ENCODE measurements around the gene ATXN10.

The ATXN10 gene

DNA sequence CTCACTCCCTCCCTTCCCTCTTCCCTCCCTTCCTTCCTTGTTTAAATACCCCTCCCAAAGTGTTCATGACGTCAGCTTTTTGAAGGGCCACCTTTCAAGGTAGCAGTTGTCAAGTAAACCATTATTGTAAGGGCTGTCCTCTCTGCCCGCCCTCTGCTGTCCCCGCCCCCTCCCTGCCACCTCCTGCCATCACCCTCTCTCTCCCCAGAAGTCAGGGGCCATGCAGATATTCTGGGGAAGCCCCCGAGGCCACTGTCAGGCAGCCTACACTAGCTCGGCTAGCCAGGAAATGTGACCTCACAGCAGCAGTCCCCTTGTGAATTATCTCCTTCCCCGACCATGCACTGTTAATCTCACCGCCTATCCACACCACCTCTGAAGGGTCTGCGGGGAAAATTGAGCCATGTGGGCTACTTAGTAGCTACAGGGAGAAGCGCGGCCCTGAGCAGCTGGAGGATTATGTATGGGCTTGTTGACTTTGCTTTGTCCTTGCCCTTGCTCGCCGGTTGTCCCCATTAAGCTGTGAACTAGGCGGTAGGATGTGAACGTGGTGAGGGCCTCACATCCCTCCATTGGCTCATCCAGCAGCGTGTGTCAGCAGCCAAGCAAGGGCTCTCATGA, 42.1 kb upstream of the ATXN10 start:
- TF ChIP-seq, protein P1, sequence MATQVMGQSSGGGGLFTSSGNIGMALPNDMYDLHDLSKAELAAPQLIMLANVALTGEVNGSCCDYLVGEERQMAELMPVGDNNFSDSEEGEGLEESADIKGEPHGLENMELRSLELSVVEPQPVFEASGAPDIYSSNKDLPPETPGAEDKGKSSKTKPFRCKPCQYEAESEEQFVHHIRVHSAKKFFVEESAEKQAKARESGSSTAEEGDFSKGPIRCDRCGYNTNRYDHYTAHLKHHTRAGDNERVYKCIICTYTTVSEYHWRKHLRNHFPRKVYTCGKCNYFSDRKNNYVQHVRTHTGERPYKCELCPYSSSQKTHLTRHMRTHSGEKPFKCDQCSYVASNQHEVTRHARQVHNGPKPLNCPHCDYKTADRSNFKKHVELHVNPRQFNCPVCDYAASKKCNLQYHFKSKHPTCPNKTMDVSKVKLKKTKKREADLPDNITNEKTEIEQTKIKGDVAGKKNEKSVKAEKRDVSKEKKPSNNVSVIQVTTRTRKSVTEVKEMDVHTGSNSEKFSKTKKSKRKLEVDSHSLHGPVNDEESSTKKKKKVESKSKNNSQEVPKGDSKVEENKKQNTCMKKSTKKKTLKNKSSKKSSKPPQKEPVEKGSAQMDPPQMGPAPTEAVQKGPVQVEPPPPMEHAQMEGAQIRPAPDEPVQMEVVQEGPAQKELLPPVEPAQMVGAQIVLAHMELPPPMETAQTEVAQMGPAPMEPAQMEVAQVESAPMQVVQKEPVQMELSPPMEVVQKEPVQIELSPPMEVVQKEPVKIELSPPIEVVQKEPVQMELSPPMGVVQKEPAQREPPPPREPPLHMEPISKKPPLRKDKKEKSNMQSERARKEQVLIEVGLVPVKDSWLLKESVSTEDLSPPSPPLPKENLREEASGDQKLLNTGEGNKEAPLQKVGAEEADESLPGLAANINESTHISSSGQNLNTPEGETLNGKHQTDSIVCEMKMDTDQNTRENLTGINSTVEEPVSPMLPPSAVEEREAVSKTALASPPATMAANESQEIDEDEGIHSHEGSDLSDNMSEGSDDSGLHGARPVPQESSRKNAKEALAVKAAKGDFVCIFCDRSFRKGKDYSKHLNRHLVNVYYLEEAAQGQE (IDR thresholded peaks at IDR 0.05; ENCODE audit: insufficient read depth in 1 of 2, low read depth in 2 of 2, low read length in 2 of 2): no peak
- TF ChIP-seq FOXP2 (optimal IDR thresholded peaks at IDR 0.05; ENCODE audit: borderline replicate concordance, extremely low read depth, extremely low read length, insufficient read depth) (no peak), POLR2AphosphoS5 (IDR thresholded peaks at IDR 0.05; ENCODE audit: low read depth, low read length) (no peak), TAF1 (IDR thresholded peaks at IDR 0.05; ENCODE audit: borderline replicate concordance, insufficient read depth, low read length) (no peak), SIN3A (IDR thresholded peaks at IDR 0.05; ENCODE audit: borderline replicate concordance, insufficient read depth, low read length) (no peak)

DNA sequence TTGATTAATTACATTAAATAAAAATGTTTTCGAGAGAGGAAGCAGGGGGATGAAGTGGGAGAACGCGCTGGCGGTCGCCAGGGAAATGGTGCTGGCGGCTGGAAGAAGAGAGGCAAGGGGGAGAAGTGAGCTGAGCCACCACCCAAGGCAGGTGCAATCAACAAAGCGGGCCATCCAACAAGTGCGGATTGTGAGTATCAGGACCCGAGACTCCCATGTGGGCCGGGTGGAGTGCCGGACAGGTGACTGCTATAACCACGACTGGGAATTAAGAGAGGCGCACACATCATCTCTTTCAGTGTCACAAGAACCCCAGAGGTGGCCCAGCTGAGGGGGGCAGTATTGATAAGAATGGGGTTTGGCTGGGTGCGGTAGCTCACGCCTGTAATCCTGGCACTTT, 41.2 kb upstream of the ATXN10 start:
- TF ChIP-seq SIN3A (IDR thresholded peaks at IDR 0.05; ENCODE audit: borderline replicate concordance, insufficient read depth, low read length) (no peak), FOXP2 (optimal IDR thresholded peaks at IDR 0.05; ENCODE audit: borderline replicate concordance, extremely low read depth, extremely low read length, insufficient read depth) (no peak), POLR2AphosphoS5 (IDR thresholded peaks at IDR 0.05; ENCODE audit: low read depth, low read length) (no peak), TAF1 (IDR thresholded peaks at IDR 0.05; ENCODE audit: borderline replicate concordance, insufficient read depth, low read length) (no peak)
- TF ChIP-seq, protein P1 (IDR thresholded peaks at IDR 0.05; ENCODE audit: insufficient read depth in 1 of 2, low read depth in 2 of 2, low read length in 2 of 2): no peak

DNA sequence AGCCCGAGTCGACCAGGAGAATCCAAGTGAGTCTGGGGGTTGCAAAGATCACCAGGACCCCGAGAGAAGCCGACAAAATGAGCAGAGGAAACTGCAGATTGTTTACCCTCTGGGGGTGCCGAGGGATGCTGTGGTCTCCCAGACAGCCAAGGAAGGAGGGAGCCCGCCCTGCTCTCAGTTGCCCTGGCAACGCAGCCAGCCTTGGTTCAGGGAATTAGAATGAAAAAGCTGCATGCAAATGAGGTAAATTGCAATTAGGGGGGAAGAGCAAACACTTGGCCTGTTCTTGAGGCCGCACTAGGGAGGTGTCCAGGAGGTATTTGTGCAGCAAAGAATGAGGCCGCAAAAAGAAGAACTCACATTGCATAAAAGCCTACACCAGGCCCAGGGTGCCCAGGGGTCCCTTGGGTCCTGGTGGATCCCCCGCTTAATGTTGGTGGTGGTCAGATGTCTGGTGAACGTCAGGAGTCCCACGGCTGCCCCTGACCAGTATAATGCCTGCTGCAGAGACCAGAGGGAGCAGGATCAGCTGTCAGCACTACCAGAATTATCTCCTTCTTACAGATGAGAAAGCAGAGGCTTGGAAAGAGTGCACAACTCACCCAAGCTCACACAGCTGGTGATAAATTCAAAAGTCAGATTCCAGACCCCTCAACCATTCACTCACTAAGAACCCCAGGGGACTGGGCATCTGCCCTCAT, 40.3 kb upstream of the ATXN10 start:
- TF ChIP-seq POLR2AphosphoS5 (IDR thresholded peaks at IDR 0.05; ENCODE audit: low read depth, low read length) (no peak), TAF1 (IDR thresholded peaks at IDR 0.05; ENCODE audit: borderline replicate concordance, insufficient read depth, low read length) (no peak), FOXP2 (optimal IDR thresholded peaks at IDR 0.05; ENCODE audit: borderline replicate concordance, extremely low read depth, extremely low read length, insufficient read depth) (no peak), SIN3A (IDR thresholded peaks at IDR 0.05; ENCODE audit: borderline replicate concordance, insufficient read depth, low read length) (no peak)
- TF ChIP-seq, protein P1 (IDR thresholded peaks at IDR 0.05; ENCODE audit: insufficient read depth in 1 of 2, low read depth in 2 of 2, low read length in 2 of 2): no peak

DNA sequence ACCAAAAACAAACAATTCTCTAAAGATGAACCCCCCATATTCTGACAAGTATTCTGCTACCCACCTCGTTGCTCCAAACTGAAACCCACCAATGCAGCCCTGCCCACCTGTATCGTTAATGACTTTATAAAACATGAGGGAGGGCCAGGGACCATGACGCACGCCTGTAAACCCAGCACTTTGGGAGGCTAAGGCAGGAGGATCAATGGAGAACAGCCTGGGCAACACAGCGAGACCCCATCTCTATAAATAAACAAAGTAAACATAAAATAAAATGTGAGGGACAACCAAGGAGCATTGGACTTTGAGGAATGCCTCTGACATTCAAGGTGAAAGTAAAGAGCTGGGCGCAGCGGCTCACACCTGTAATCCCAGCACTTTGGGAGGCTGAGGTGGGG, 39.8 kb upstream of the ATXN10 start:
- TF ChIP-seq POLR2AphosphoS5 (IDR thresholded peaks at IDR 0.05; ENCODE audit: low read depth, low read length): no peak
- TF ChIP-seq SIN3A (IDR thresholded peaks at IDR 0.05; ENCODE audit: borderline replicate concordance, insufficient read depth, low read length): no peak
- TF ChIP-seq, protein P1 (IDR thresholded peaks at IDR 0.05; ENCODE audit: insufficient read depth in 1 of 2, low read depth in 2 of 2, low read length in 2 of 2): no peak
- TF ChIP-seq TAF1 (IDR thresholded peaks at IDR 0.05; ENCODE audit: borderline replicate concordance, insufficient read depth, low read length): no peak
- no peak for TF ChIP-seq FOXP2 (optimal IDR thresholded peaks at IDR 0.05; ENCODE audit: borderline replicate concordance, extremely low read depth, extremely low read length, insufficient read depth)

Measured in PFSK-1 (cell line).